IPS DF 4.7 (cell line): ENCODE results near the gene AKR1D1.
A peak's percentile ranks its signal among the peaks of the same experiment; 100 is the strongest.
"Not testable (repeated sequence)": the region's sequence is repeated elsewhere in the genome, so short reads cannot be mapped to it uniquely, and the experiment has no call there.

Source experiments
- DNase-seq: peaks from one replicate; pipeline ENCODE4 v3.0.0-alpha.2; 2013; ENCODE audit warnings: low spot score; ENCODE audit errors: extremely low read depth

AKR1D1 gene

DNA sequence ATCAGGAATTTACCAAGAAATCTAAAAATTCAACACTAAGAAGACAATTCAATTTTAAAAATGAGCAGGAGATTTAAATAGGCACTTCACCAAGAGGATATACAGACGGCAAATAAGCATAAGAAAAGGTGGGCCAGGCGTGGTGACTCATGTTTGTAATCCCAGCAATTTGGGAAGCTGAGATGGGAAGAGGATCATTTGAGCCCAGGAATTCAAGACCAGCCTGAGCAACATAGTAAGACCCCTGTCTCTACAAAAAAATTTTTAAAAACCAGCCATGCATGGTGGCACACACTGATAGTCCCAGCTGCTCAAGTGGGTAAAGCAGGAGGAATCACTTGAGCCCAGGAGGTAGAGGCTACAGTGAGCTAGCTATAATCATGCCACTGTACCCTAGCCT lies 3.5 kb upstream of the AKR1D1 start:
- DNase-seq, result peak; percentile 41

DNA sequence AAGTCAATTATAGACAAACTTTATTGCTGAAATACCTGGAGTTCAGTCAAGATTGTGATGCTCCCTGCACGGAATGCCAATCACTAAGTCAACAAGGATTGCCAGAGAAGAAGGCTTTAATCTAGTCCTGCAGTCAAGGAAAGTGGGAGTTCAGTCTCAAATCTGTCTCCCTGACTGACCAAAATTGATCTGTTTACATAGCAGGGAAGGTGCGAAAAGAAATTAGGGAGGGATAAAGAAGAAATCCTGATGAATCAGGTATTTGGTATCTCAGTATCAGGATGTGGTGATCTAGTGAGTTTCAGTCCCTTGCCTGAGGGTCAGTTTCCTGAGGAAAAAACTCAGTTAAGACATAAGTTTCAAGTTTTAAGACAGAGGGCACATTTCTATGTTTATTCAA lies 2.1 kb upstream of the AKR1D1 start:
- no peak for DNase-seq

DNA sequence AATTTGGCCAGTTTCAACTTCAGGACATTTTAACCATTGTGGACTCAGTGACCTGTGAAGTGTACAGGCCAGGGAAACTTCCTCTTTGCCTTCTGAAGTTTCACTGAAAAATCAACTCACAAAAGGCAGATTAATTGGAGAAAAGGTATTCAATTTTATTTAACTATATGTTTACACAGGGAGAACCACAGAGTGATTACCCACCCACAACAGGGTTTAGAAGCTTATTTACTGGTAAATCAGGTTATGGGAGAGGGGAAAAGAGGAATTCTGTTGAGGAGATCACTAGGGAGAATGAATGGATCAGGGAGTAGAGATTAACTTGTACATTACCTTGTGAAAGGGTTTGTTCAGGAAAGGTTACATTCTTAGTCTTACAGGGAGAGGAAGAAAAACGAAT lies 1.7 kb upstream of the AKR1D1 start:
- DNase-seq, result no peak

DNA sequence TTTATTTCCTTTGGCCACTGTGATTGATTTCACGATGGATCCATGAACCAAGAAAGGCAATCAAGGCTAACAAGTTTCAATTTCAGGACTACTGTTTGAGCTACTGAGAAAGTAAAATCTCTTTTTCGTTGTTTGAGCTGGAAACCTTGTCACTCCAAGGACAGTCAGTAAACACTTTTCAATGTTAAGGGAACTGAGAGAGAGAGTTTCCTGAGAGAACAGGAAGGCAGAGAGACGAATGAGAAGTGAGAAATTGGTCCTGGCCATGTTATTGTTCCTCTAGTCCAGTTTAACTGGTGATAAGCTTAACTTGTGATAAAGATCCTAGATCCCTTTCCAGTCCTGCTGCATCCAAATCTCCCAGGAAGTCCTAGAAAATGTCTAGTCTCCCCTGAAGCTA lies 909 bp upstream of the AKR1D1 start:
- no peak for DNase-seq

DNA sequence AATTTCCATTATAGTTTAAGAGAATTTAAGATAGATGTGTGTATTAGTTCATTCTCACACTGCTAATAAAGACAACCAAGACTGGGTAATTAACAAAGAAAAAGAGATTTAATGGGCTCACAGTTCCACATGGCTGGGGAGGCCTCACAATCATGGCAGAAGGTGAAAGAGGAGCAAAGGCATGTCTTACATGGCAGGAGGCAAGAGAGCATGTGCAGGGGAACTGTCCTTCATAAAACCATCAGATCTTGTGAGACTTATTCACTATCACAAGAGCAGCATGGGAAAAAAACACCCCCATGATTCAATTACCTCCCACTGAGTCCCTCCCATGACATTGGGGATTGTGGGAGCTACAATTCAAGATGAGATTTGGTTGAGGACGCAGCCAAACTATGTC lies 473 bp upstream of the AKR1D1 start:
- DNase-seq, result not testable (repeated sequence)

DNA sequence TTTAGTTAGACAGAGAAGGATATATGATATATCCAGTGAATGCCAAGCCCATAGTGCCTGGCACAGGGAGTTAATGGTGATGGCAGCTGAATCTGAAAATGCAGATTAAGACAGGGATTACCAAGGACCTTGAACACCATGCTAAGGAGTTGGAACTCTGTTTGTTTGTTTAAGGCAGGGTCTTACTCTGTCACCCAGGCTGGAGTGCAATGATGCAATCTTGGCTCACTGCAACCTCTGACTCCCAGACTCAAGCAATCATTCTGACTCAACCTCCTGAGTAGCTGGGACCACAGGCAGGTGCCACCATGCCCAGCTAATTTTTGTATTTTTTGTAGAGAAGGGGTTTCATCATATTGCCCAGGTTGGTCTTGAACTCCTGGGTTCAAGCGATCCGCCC lies 1.6 kb downstream of the AKR1D1 start:
- DNase-seq, result no peak

DNA sequence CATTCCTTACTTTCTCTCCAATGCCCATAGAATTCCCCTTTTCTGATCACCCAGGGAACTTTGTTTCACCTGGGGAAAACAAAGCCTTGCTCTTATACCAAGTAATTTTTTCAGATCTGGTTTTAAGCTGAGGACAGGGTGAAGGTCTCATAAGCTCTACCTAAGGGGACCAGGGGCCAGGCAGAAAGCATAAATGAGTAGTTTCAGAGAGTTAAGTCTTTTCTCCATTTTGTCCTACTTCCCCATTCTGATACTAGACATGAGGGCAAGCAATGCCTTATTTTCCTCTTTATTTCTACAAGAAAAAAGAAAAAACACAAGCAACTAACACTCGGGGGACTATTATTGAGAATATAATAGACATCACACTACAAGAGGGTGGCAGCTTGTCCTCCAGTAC lies 2.9 kb downstream of the AKR1D1 start:
- no peak for DNase-seq

DNA sequence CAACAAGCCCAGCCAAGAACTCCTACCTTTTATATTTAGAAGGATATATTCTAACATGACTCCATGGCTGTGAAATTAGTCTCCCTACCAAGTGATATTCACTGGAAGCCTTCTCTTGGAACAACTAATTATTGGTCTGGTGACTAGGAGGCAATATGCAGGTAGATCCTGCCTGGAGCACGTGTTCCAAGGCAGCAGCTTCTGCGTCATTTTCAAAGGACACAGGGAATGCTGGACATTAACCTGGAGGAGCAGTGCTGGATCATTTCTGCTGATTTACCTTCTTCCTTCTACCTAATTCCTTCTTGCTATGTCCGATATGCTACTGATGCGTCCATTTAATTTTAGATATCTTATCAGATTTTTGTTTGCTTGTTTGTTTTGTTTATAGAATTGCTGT lies 5.6 kb downstream of the AKR1D1 start:
- no peak for DNase-seq

DNA sequence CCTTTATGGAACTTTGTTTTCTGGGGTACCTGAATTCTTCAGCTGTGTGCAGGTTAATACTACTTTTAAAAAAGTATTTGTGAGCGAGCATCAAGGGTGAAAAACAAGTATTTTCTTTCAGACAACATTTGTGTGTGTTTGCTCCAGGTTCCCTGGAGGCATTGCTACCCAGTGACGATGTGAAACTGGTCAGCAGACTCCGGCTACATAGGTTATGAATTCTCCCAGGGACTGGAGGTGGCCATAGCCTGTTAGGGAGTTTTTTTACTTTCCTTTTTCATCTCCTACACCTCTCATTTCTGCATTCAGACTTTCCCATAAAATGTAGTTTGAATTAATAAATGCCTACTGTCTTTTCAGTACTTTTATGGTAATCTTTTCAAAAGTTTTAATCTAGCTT lies 7.6 kb downstream of the AKR1D1 start:
- DNase-seq, result no peak

DNA sequence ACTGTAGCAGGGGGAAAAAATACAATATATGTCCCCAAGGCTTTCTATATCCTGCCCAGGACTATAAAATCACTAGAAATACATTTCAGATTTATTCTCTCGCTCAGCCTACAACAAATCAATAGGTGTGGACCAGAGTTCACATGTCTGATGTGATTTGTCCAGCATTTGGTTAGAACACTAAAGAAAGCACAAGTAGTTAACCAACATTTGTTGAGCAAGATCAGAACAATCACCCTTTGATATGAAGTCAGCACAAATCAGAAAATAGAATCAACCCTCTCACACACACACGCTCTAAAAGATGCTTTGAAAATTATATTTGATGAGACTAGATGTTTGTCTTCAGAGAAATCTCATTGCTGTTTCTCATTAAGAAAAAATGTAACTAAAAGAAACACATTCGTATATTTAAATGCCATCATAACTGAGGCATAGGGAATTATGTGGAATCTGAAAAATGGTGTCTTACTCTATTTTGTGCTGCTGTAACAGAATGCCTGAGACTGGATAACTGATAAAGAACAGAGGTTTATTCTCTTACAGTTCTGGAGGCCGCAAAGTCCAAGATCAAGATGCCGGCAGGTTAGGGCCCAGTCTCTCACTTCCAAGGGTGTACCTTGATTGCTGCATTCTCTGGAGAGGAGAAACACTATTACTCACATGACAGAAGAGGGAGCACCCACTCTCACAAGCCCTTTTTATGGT lies 10.5 kb downstream of the AKR1D1 start:
- no peak for DNase-seq

DNA sequence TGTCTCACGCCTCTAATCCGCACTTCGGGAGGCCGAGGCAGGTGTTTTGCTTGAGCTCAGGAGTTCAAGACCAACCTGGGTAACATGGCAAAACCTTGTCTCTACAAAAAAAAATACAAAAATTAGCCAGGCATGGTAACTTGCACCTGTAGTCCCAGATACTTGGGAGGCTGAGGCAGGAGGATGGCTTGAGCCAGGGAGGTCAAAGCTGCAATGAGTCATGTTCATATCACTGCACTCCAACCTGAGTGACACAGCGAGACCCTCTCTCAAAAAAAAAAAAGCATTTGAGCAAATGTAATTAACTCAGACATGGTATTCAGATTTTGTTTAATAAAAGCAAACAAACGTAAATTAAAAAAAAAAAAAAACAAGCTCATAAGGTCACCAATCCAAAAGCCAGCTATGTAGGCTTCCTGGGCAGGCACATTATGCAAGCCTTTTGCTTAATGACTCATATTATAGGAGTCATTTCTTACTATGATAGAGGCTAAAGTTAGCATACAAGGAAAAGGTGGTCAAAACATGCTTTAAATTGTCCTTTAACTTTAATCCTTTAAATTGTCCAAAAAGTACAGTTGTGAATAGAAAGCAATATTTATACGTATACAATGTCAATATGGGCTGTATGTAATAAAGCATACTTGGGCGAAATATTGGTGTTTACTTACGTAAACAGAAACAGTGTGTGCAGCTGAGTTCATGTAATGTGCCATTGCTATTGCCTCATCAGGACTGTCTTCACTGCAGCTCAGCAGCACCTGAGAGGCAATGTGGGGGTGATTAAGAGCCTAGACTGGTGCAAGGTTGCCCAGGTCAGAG lies 13.0 kb downstream of the AKR1D1 start:
- DNase-seq, result no peak

DNA sequence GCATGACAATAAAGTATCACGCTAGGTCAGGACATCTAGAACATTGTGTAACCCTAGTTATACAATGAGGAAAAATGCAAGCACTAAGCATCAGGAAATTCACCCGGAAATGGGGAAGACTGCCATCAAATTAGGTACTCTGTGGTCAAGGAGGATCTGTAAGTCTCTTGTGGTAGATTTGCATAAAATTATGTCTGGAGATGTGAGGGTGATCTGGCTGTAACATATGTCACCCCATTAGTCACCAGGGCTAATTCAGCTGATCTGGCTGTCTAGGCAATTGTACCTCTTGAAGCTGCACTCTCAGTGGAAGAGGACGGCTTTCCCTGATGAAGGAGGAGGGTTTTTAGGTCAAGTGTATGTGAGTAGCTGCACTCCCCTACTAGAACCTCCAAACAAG lies 14.8 kb downstream of the AKR1D1 start:
- no peak for DNase-seq

DNA sequence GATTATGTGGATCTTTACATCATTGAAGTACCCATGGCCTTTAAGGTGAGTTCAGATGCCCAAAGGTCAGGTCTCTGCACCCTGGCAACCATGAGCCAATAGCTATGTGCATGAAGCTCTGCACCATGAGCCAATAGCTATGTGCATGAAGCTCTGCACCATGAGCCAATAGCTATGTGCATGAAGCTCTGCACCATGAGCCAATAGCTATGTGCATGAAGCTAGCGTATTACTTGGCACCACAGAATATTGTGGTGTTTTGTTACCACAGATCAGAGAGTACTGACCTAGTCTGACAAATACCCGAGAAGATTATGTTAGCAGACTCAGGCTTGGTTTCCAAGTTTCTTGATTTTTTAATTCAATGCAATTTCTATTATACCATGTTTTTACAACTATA lies 15.6 kb downstream of the AKR1D1 start:
- not testable (repeated sequence) for DNase-seq

DNA sequence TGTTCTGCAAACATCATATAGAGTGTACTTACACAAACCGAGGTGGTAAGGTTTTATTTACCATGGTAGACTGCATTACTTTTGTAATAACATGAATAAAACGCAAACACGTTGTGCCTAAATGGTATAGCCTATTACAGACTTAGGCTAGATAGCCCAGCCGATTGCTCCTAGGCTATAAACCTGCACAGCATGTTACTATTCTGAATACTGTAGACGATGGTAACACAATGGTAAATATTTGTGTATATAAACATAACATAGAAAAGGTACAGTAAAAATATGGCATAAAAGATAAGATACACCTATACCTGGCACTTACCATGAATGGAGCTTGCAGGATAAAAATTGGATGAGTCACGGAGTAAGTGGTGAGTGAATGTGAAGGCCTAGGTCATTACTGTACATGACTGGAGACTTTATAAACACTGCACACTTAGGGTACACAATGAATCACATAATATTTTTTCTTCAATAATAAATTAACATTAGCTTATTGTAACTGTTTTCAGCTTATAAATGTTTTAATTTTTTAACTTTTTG lies 16.3 kb downstream of the AKR1D1 start:
- no peak for DNase-seq

DNA sequence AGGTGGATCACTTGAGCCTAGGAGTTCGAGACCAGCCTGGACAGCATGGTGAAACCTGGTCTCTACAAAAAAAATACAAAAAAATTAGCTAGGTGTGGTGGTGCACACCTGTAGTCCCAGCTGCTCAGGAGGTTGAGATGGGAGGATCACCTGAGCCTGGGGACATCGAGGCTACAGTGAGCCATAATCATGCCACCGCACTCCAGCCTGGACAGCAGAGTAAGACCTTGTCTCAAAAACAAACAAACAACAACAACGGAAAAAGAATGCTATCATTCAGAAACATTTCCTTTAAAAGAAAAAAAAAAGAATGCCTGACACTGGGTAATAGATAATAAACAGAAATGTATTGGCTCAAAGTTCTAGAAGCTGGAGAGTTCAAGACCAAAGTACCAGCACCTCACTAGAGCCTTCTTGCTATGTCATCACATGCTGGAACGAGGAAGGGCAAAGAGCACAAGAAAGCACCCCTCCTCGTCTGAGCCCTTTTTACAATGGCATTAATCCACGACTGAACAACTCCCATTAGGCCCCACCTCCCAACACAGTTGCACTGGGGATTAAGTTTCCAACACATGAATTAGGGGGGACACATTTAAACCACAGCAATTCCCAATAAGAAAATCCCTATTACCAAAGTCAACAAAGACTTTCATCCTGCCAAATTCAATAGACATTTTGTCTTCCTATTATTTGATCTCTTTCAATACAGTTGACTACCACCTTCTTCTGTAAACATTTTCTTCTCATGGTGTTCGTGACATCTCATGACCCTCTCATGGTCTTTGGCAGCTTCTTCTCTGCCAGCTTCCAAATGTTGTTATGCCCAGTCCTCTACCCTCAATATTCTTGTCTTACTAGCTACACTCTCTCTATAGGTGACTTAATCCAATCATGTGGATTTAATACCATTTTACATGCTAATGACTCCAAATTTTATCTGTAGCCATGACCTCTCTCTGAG lies 20.0 kb downstream of the AKR1D1 start:
- no peak for DNase-seq

DNA sequence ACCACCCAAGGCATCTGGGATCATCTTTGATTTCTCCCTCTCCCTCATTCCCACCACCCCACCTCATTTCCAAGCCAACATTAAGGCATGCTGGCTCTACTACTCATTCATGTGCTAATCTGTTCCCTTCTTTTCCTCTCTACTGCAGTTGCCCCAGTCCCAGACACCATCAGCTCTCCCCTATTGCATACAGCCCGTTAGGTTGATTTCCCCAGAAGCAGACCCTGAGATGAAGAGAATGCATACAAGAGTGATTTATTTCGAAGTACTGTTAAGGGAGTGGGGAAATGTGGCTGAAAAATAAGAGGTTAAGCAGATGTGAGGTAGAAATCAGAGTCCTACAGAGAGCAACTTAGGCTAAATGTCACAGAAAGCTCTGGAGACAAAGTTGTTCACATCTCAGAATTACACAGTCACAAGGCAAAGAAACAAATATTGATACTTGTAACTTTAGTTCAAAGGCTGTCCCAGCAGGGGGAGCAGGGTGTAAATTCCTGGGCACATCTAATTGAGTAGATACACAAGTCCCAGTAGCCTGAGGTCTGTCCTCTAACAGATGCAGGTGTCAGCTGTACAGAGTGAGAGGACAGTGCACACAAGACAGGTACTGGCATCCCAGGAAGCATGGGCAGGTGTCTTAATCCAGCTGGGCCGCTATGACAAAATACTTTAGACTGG lies 20.9 kb downstream of the AKR1D1 start:
- no peak for DNase-seq

DNA sequence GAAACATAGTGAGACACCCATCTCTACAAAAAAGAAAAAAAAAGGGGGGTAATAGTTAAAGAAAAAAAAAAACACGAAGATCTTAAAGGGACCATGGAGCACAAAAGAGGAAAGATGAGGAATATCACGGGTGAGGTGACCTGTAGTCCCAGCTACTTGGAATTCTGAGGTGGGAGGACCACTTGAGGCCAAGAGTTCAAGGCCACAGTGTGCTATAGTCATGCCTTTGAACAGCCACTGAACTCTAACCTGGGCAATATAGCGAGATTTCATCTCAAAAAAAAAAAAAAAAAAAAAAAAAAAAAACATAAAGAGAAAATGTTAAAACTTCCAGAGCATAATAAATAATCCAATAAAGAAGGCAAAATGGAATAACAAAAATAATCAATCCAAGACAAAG lies 23.6 kb downstream of the AKR1D1 start:
- no peak for DNase-seq

DNA sequence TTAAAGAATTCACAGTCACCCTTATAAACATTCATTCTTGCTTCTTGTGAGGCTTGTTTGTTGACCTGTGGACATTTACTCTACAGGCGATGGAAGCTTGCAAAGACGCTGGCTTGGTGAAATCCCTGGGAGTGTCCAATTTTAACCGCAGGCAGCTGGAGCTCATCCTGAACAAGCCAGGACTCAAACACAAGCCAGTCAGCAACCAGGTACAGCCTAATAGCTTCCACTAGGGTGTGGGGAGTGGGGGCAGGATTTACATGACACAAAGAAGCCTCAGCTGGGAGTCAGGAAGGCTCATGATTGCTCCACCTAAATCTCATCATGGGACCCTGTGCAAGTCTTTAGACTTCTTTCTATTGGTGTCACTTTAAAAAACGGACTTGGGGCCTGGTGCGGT lies 29.0 kb downstream of the AKR1D1 start:
- no peak for DNase-seq

DNA sequence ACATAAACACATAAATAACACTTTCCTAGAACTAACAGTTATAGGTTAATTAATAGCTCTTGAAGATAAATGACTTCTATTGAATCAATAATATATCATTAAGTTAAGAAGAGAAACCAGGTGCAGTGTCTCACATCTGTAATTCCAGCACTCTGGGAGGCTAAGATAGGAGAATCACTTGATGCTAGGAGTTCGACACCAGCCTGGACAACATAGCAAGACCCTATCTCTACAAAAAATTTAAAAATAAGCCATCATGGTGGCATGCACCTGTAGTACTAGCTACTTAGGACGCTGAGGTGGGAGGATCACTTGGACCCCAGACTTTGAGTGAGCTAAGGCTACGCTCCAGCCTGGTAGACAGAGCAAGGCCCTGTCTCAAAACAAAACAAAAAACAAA lies 38.8 kb downstream of the AKR1D1 start:
- no peak for DNase-seq

DNA sequence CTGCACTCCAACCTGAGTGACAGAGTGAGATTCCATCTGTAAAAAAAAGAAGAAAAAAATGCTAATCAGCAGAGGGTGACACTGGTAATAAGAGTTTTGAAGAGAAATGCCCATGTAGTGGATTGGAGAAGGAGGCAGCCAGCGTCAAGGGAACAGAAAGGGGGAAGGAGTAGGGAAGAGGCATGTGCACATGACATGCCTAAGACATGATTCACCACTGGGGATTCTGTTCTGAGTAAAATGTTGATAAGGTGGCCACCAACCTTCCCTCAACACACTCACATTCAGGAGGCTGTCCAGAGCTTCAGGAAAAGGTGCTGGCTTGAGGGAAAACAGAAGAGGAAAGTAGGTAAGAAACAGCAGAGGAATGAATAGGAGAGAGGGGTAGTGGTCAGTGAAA lies 39.9 kb downstream of the AKR1D1 start:
- DNase-seq, result no peak

DNA sequence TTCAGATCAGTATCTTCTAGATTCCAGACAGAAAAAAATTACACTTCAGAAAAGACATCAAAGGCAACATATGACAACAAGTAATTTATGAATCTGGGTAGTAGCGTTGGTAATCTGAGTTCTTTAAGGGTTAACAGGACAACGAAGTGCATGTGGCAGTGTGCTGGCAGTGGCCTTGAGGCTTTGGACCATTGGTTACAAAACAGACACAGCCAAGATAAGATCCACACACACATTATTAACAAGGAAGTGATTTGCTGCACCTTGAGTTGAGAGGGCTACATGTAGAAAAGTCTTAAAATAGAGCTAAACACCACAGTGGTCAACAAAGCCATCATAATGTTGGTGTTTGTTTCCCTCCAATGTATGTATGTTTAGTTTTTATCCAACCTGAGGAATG lies 40.6 kb downstream of the AKR1D1 start:
- no peak for DNase-seq
